Common myeloid progenitor, CD34-positive (primary cell): ENCODE data around the gene FGF21.

ENCODE experiments used
- CTCF ChIA-PET: fragments of 350-600 bp; sonication (Branson Sonifier 250); formaldehyde crosslinking; loops from one replicate; lab custom pipeline; 2021; ENCODE audit warnings: antibody characterized with exemption; lab: Charles Lee
- POLR2A ChIA-PET: fragments of 350-600 bp; sonication (Branson Sonifier 250); formaldehyde crosslinking; loops from one replicate; lab custom pipeline; 2021; ENCODE audit warnings: antibody characterized with exemption; lab: Charles Lee
- DNase-seq, 3 donors: peaks; one replicate each; pipeline versions ENCODE4 v3.0.0 to v3.0.0-alpha.2; 2013
- H3K27ac ChIP-seq, 2 experiments: 1 replicate in 1 of 2; 2 replicates in 1 of 2; pipeline ENCODE4 v1.7.0; 2013; ENCODE audit warnings: inconsistent platforms in 2 of 2, low read length in 2 of 2, mild to moderate bottlenecking in 2 of 2, low read depth in 1 of 2, moderate library complexity in 1 of 2; ENCODE audit not compliant: severe bottlenecking in 2 of 2, insufficient read depth in 1 of 2, poor library complexity in 1 of 2
- H3K27me3 ChIP-seq, 5 experiments: replicated peaks in 2 of 5; 1 replicate in 3 of 5; 2 replicates in 2 of 5; pipeline versions ENCODE4 v1.6.1 to v1.7.0; 2013; ENCODE audit warnings: low read length in 4 of 5, mild to moderate bottlenecking in 2 of 5, moderate library complexity in 2 of 5, inconsistent platforms in 1 of 5; ENCODE audit not compliant: insufficient read depth in 5 of 5, control insufficient read depth in 4 of 5
- H3K36me3 ChIP-seq, 4 experiments: 1 replicate in 2 of 4; 2 replicates in 2 of 4; pipeline versions ENCODE4 v1.6.1 to v1.7.0; 2013; ENCODE audit warnings: low read length in 3 of 4, control low read depth in 1 of 4, mild to moderate bottlenecking in 1 of 4; ENCODE audit not compliant: control insufficient read depth in 4 of 4, insufficient read depth in 4 of 4
- H3K4me1 ChIP-seq, 4 experiments: 1 replicate in 3 of 4; 2 replicates in 1 of 4; pipeline versions ENCODE4 v1.6.1 to v1.7.1; 2013; ENCODE audit warnings: low read length in 3 of 4, mild to moderate bottlenecking in 3 of 4, control low read depth in 1 of 4, inconsistent platforms in 1 of 4, moderate library complexity in 1 of 4; ENCODE audit not compliant: control insufficient read depth in 4 of 4, insufficient read depth in 4 of 4; ENCODE audit errors: control extremely low read depth in 1 of 4
- H3K4me3 ChIP-seq, 7 experiments: 1 replicate in 4 of 7; 2 replicates in 3 of 7; pipeline versions ENCODE4 v1.5.1 to v1.7.0; 2013; ENCODE audit warnings: mild to moderate bottlenecking in 7 of 7, low read length in 6 of 7, moderate library complexity in 6 of 7, inconsistent platforms in 2 of 7, low read depth in 2 of 7, control low read depth in 1 of 7; ENCODE audit not compliant: insufficient read depth in 4 of 7, control insufficient read depth in 1 of 7; ENCODE audit errors: extremely low read depth in 1 of 7
- H3K9me3 ChIP-seq, 5 experiments: 1 replicate in 4 of 5; 2 replicates in 1 of 5; pipeline versions ENCODE4 v1.6.1 to v1.7.1; 2013; ENCODE audit warnings: low read length in 4 of 5, mild to moderate bottlenecking in 2 of 5, inconsistent platforms in 1 of 5, low read depth in 1 of 5, moderate library complexity in 1 of 5; ENCODE audit not compliant: control insufficient read depth in 4 of 5, insufficient read depth in 2 of 5; ENCODE audit errors: control extremely low read depth in 1 of 5
- WGBS: methylation state at CpG from one replicate; pipeline ENCODE4 v1.1.5; 2013; ENCODE audit not compliant: insufficient coverage; 5-methylcytosine and 5-hydroxymethylcytosine counted together

The FGF21 gene

GRCh38 chr19:48746738-48747575 is 8.4 kb upstream of the FGF21 start, which contains the start of gene IZUMO1:
TSS of gene IZUMO1 (minus strand) at chr19:48746909. CDS start at chr19:48745859, 1,050 bp downstream.
- Histone ChIP-seq H3K27ac (peak within 1 kb of the TSS in 1 of 2 experiments; percentile 75), H3K9me3 (no peaks in the 10 kb centered on the region), H3K4me1 (peaks cover 0 to 23% (median 10%) of the 10 kb centered on the region in 4 experiments), H3K36me3 (peaks cover 0 to 6% (median 2%) of the 10 kb centered on the region in 4 experiments), H3K27me3 (peaks cover 0 to 10% (median 0%) of the 10 kb centered on the region in 5 experiments), H3K4me3 (peak within 1 kb of the TSS; percentile 42 to 82 (median 69))
- ChIA-PET CTCF (interaction anchor here (1.4 to 1.5 kb wide), 2 partner anchors 13 to 41 kb away, joined by 3 to 5 read pairs; no protein-coding TSS in a partner anchor), POLR2A (no interaction called here)
- 10% methylated on average over 24 of the region's 31 CpGs for WGBS
- DNase-seq = peak; percentile 80 to 89 (median 87)

GRCh38 chr19:48749571-48750198 is 5.6 kb upstream of the FGF21 start:
- Histone ChIP-seq H3K27me3 (peaks cover 0 to 22% (median 15%) of the 10 kb centered on the region in 5 experiments), H3K9me3 (no peaks in the 10 kb centered on the region), H3K36me3 (peaks cover 0 to 6% (median 2%) of the 10 kb centered on the region in 4 experiments), H3K4me1 (peaks cover 0 to 38% (median 27%) of the 10 kb centered on the region in 4 experiments), H3K27ac (no peak overlapping the region), H3K4me3 (no peak overlapping the region)
- ChIA-PET CTCF (no interaction called here), POLR2A (no interaction called here)
- 100% methylated on average over 3 of the region's 4 CpGs for WGBS
- no peak for DNase-seq

GRCh38 chr19:48750351-48750750 is 5.0 kb upstream of the FGF21 start:
- WGBS = 98% methylated on average over 31 of the region's 31 CpGs
- ChIA-PET CTCF (no interaction called here), POLR2A (no interaction called here)
- Histone ChIP-seq H3K36me3 (peaks cover 0 to 6% (median 2%) of the 10 kb centered on the region in 4 experiments), H3K4me3 (no peak overlapping the region), H3K9me3 (no peaks in the 10 kb centered on the region), H3K4me1 (peaks cover 0 to 37% (median 27%) of the 10 kb centered on the region in 4 experiments), H3K27me3 (peaks cover 0 to 22% (median 15%) of the 10 kb centered on the region in 5 experiments), H3K27ac (no peak overlapping the region)
- no peak for DNase-seq

GRCh38 chr19:48750771-48751504 is 4.4 kb upstream of the FGF21 start:
- no peak overlapping the region for H3K27ac ChIP-seq
- H3K9me3 ChIP-seq = no peaks in the 10 kb centered on the region
- WGBS = 90% methylated on average over 26 of the region's 29 CpGs
- H3K4me1 ChIP-seq = peaks cover 0 to 33% (median 26%) of the 10 kb centered on the region in 4 experiments
- CTCF ChIA-PET = interaction anchor here (1.7 kb wide), 1 partner anchor 14 kb away, joined by 4 read pairs; no protein-coding TSS in a partner anchor
- H3K27me3 ChIP-seq = peaks cover 0 to 22% (median 11%) of the 10 kb centered on the region in 5 experiments
- peaks cover 0 to 6% (median 2%) of the 10 kb centered on the region in 4 experiments for H3K36me3 ChIP-seq
- no peak overlapping the region for H3K4me3 ChIP-seq
- no peak for DNase-seq
- POLR2A ChIA-PET = no interaction called here

DNA sequence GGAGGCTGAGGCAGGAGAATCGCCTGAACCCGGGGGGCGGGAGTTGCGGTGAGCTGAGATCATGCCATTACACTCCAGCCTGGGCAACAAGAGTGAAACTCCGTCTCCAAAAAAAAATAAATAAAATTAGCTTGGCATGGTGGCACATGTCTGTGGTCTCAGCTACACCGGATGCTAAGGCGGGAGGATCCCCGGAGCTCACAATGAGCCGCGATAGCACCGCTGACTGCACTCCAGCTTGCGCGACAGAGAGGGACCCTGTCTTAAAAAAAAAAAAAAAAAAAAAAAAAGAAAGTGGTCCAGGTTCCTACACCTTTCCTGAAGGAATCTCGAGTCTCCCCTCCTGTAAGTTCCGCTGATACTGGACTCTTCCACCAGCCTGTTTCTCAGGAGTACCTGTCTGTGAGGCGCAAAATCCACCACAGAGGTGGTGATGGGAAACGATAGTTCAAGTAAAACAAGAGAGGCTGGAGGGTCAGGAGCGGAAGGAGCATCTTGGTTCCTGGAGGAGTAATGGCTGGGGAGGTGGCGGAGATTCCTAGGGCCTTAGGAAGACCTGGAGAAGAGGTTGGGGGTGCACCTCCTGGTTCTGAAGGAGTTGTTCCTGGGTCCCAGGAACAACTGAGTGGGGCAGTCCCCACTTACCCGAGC is 3.4 kb upstream of the FGF21 start:
- peaks cover 0 to 25% (median 24%) of the 10 kb centered on the region in 4 experiments for H3K4me1 ChIP-seq
- 37% methylated on average over 11 of the region's 20 CpGs for WGBS
- peak in 2 of 3 donors; percentile 64 to 74 for DNase-seq
- H3K27ac ChIP-seq = no peak overlapping the region
- H3K27me3 ChIP-seq = peaks cover 0 to 22% (median 11%) of the 10 kb centered on the region in 5 experiments
- ChIA-PET POLR2A (interaction anchor here (0.9 kb wide), 1 partner anchor 114 kb away, joined by 3 read pairs; no protein-coding TSS in a partner anchor), CTCF (interaction anchor here (1.0 to 1.7 kb wide), 2 partner anchors 15 to 89 kb away, joined by 3 to 4 read pairs; no protein-coding TSS in a partner anchor)
- peak overlapping the region in 6 of 7 experiments; percentile 40 to 81 (median 60) for H3K4me3 ChIP-seq
- H3K9me3 ChIP-seq = no peaks in the 10 kb centered on the region
- H3K36me3 ChIP-seq = peaks cover 0 to 6% (median 2%) of the 10 kb centered on the region in 4 experiments
